CD4-positive, alpha-beta T cell treated with Interleukin-15 for 4 hours (primary cell): ENCODE measurements around the gene CYP19A1.
"Not testable (repeated sequence)": the region's sequence is repeated elsewhere in the genome, so short reads cannot be mapped to it uniquely, and the experiment has no call there.

Source experiments
- DNase-seq: peaks from one replicate; pipeline ENCODE4 v3.0.0-alpha.2; 2020; ENCODE audit warnings: low spot score

CYP19A1 gene

GRCh38 chr15:51212239-51212638 is 126.2 kb downstream of the CYP19A1 start:
- no peak for DNase-seq

- no peak for DNase-seq
These were observed 133.1 kb downstream of the CYP19A1 start for GRCh38 chr15:51205050-51205975.

GRCh38 chr15:51203797-51204196 is 134.6 kb downstream of the CYP19A1 start:
- DNase-seq, result no peak

GRCh38 chr15:51202783-51203182 is 135.6 kb downstream of the CYP19A1 start:
- no peak for DNase-seq

- no peak for DNase-seq
These were observed 136.8 kb downstream of the CYP19A1 start for GRCh38 chr15:51201581-51201980.

GRCh38 chr15:51200792-51201191 is 137.6 kb downstream of the CYP19A1 start:
- DNase-seq, result no peak

GRCh38 chr15:51199541-51199940 is 138.9 kb downstream of the CYP19A1 start:
- no peak for DNase-seq

GRCh38 chr15:51198701-51199232 is 139.6 kb downstream of the CYP19A1 start:
- no peak for DNase-seq

GRCh38 chr15:51195459-51195858 is 142.9 kb downstream of the CYP19A1 start:
- no peak for DNase-seq

- no peak for DNase-seq
These were observed 144.4 kb downstream of the CYP19A1 start for GRCh38 chr15:51193979-51194378.

GRCh38 chr15:51193526-51193925 is 144.9 kb downstream of the CYP19A1 start:
- no peak for DNase-seq

GRCh38 chr15:51192521-51193280 is 145.7 kb downstream of the CYP19A1 start:
- peak; percentile 60 for DNase-seq

- DNase-seq, result no peak
These were observed 146.6 kb downstream of the CYP19A1 start for GRCh38 chr15:51191766-51192165.

GRCh38 chr15:51191072-51191670 is 147.2 kb downstream of the CYP19A1 start:
- DNase-seq, result no peak

- DNase-seq, result no peak
These were observed 147.8 kb downstream of the CYP19A1 start for GRCh38 chr15:51190424-51191068.

- no peak for DNase-seq
These were observed 148.6 kb downstream of the CYP19A1 start for GRCh38 chr15:51189669-51190385.

- DNase-seq, result not testable (repeated sequence)
These were observed 149.6 kb downstream of the CYP19A1 start for GRCh38 chr15:51188791-51189190.

GRCh38 chr15:51186891-51187290 is 151.5 kb downstream of the CYP19A1 start:
- no peak for DNase-seq

- no peak for DNase-seq
These were observed 152.2 kb downstream of the CYP19A1 start for GRCh38 chr15:51186181-51186705.

- no peak for DNase-seq
These were observed 152.9 kb downstream of the CYP19A1 start for GRCh38 chr15:51185213-51186159.
